ENCODE measurements around the gene GABRG1.

- TF ChIP-seq, protein P1, sequence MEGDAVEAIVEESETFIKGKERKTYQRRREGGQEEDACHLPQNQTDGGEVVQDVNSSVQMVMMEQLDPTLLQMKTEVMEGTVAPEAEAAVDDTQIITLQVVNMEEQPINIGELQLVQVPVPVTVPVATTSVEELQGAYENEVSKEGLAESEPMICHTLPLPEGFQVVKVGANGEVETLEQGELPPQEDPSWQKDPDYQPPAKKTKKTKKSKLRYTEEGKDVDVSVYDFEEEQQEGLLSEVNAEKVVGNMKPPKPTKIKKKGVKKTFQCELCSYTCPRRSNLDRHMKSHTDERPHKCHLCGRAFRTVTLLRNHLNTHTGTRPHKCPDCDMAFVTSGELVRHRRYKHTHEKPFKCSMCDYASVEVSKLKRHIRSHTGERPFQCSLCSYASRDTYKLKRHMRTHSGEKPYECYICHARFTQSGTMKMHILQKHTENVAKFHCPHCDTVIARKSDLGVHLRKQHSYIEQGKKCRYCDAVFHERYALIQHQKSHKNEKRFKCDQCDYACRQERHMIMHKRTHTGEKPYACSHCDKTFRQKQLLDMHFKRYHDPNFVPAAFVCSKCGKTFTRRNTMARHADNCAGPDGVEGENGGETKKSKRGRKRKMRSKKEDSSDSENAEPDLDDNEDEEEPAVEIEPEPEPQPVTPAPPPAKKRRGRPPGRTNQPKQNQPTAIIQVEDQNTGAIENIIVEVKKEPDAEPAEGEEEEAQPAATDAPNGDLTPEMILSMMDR (IDR thresholded peaks at IDR 0.05) = no peak
- TF ChIP-seq EZH2phosphoT487 (IDR thresholded peaks at IDR 0.05) = no peak
- no peak for TF ChIP-seq EZH2 (IDR thresholded peaks at IDR 0.05)
Measured at GRCh38 chr4:46081674-46082073, 42.2 kb downstream of the GABRG1 start.

All from neural progenitor cell (in vitro differentiated cells).